SK-N-SH (cell line): ENCODE measurements around the gene CELSR1. TPM values are rescaled to one million over a fixed set of nuclear protein-coding genes. Genes with fewer than 3 reads are reported as not detected.
A peak's percentile ranks its signal among the peaks of the same experiment; 100 is the strongest.

Experiments used
- CTCF ChIA-PET: fragments of 300-600, 350-600 bp; formaldehyde crosslinking; extraction: SDS; loops from one replicate; lab custom pipeline; 2021; lab: Yijun Ruan, JAX
- POLR2A ChIA-PET: fragments of 350-600 bp; sonication (Branson Sonifier 250); formaldehyde crosslinking; extraction: SDS; loops from one replicate; lab custom pipeline; 2020; ENCODE audit warnings: antibody characterized with exemption, inconsistent platforms; lab: Yijun Ruan, JAX
- DNase-seq: peaks from one replicate; pipeline ENCODE4 v3.0.0; 2012
- H2AFZ ChIP-seq: fragments of 200-600 bp; sonication (generic); 2 replicates; pipeline ENCODE4 v1.8.1; 2016; ENCODE audit warnings: antibody characterized with exemption, mild to moderate bottlenecking, low read depth
- H3F3A ChIP-seq: fragments of 200-600 bp; sonication (generic); replicated peaks from 2 replicates; pipeline ENCODE3; 2016; ENCODE audit warnings: antibody characterized with exemption, mild to moderate bottlenecking; ENCODE audit not compliant: insufficient read depth
- H3K27ac ChIP-seq, 2 experiments: fragments of 200-500 bp in 1 of 2; fragments of 200-600 bp in 1 of 2; sonication (Bioruptor generic) in 1 of 2; sonication (generic), shearing (Covaris generic) in 1 of 2; 2 replicates each; pipeline versions ENCODE4 v1.5.1 to v1.6.1; 2014 to 2016; ENCODE audit warnings: low read depth in 2 of 2, inconsistent platforms in 1 of 2, low read length in 1 of 2, mild to moderate bottlenecking in 1 of 2, mixed read lengths in 1 of 2
- H3K27me3 ChIP-seq: fragments of 200-600 bp; sonication (generic), shearing (Covaris generic); 2 replicates; pipeline ENCODE4 v1.6.1; 2016; ENCODE audit warnings: mixed run types; ENCODE audit not compliant: insufficient read depth
- H3K36me3 ChIP-seq, 2 experiments: fragments of 200-500 bp in 1 of 2; fragments of 200-600 bp in 1 of 2; sonication (Bioruptor generic) in 1 of 2; sonication (generic) in 1 of 2; replicated peaks in 1 of 2; 2 replicates each; pipeline versions ENCODE3 to v1.5.1; 2014 to 2016; ENCODE audit warnings: low read length in 1 of 2, mild to moderate bottlenecking in 1 of 2; ENCODE audit not compliant: insufficient read depth in 2 of 2, control insufficient read depth in 1 of 2
- H3K4me1 ChIP-seq, 2 experiments: fragments of 200-500 bp in 1 of 2; fragments of 200-600 bp in 1 of 2; sonication (Bioruptor generic) in 1 of 2; sonication (generic), shearing (Covaris generic) in 1 of 2; 2 replicates each; pipeline versions ENCODE4 v1.5.1 to v1.6.1; 2014 to 2016; ENCODE audit warnings: low read depth in 1 of 2, low read length in 1 of 2, mixed run types in 1 of 2; ENCODE audit not compliant: insufficient read depth in 2 of 2, control insufficient read depth in 1 of 2
- H3K4me2 ChIP-seq: fragments of 200-600 bp; sonication (generic), shearing (Covaris generic); 2 replicates; pipeline ENCODE4 v1.6.1; 2017; ENCODE audit warnings: mixed run types
- H3K4me3 ChIP-seq, 2 experiments: fragments of 200-500 bp in 1 of 2; fragments of 200-600 bp in 1 of 2; sonication (Bioruptor generic) in 1 of 2; sonication (generic), shearing (Covaris generic) in 1 of 2; 2 replicates each; pipeline versions ENCODE4 v1.5.1 to v1.8.1; 2014 to 2016; ENCODE audit warnings: low read depth in 2 of 2, inconsistent platforms in 1 of 2, low read length in 1 of 2, mild to moderate bottlenecking in 1 of 2, mixed read lengths in 1 of 2, moderate library complexity in 1 of 2
- H3K79me2 ChIP-seq: fragments of 200-600 bp; sonication (generic); 2 replicates; pipeline ENCODE4 v1.8.1; 2017; ENCODE audit warnings: mild to moderate bottlenecking; ENCODE audit not compliant: insufficient read depth
- H3K9ac ChIP-seq: fragments of 200-600 bp; sonication (generic); 2 replicates; pipeline ENCODE4 v1.6.1; 2017; ENCODE audit warnings: mixed run types
- H3K9me2 ChIP-seq: fragments of 200-600 bp; sonication (generic); 2 replicates; pipeline ENCODE4 v1.6.1; 2017; ENCODE audit warnings: mixed run types
- H3K9me3 ChIP-seq: fragments of 200-600 bp; sonication (generic); 2 replicates; pipeline ENCODE4 v1.6.1; 2017; ENCODE audit warnings: mixed run types, mild to moderate bottlenecking, moderate library complexity
- H4K20me1 ChIP-seq: fragments of 200-600 bp; sonication (generic); 2 replicates; pipeline ENCODE4 v1.6.1; 2017; ENCODE audit warnings: mild to moderate bottlenecking, mixed run types; ENCODE audit not compliant: insufficient read depth
- CTCF ChIP-seq: fragments of 200-600 bp; sonication (generic); IDR thresholded peaks from 2 replicates; pipeline ENCODE4 v1.6.1; 2017; ENCODE audit warnings: antibody characterized with exemption, mild to moderate bottlenecking, moderate library complexity
- ELF1 ChIP-seq: IDR thresholded peaks from 2 replicates; pipeline ENCODE4 v1.4.0; 2012
- EP300 ChIP-seq, 2 experiments: IDR thresholded peaks; 2 replicates each; pipeline versions ENCODE4 v1.4.0 to v1.6.1; 2012; ENCODE audit warnings: borderline replicate concordance in 1 of 2, low read depth in 1 of 2, low read length in 1 of 2
- EZH2phosphoT487 ChIP-seq: fragments of 200-600 bp; sonication (generic); IDR thresholded peaks from 2 replicates; pipeline ENCODE4 v1.6.1; 2017; ENCODE audit warnings: low read depth, mixed run types, mild to moderate bottlenecking, antibody characterized with exemption, moderate library complexity, borderline replicate concordance
- FOXJ3 ChIP-seq: sonication (generic); formaldehyde crosslinking; IDR thresholded peaks from 2 replicates; pipeline ENCODE4 v1.5.1; 2020; ENCODE audit warnings: mild to moderate bottlenecking, missing genetic modification reagents
- FOXM1 ChIP-seq: IDR thresholded peaks from 2 replicates; pipeline ENCODE4 v1.4.0; 2012; ENCODE audit warnings: low read depth, mild to moderate bottlenecking
- GABPA ChIP-seq: IDR thresholded peaks from 2 replicates; pipeline ENCODE4 v1.4.0; 2012; ENCODE audit warnings: low read depth, mild to moderate bottlenecking
- GATA2 ChIP-seq: sonication (generic); formaldehyde crosslinking; IDR thresholded peaks from 2 replicates; pipeline ENCODE4 v1.5.0; 2020; ENCODE audit warnings: mild to moderate bottlenecking, missing genetic modification reagents
- IRF3 ChIP-seq: fragments of 150-350 bp; IDR thresholded peaks from 2 replicates; pipeline ENCODE4 v1.6.1; 2016; ENCODE audit warnings: mild to moderate bottlenecking, low read depth, low read length
- JUND ChIP-seq: IDR thresholded peaks from 2 replicates; pipeline ENCODE4 v1.4.0; 2012
- MAX ChIP-seq: IDR thresholded peaks from 2 replicates; pipeline ENCODE4 v1.4.0; 2012; ENCODE audit warnings: low read depth
- MEF2A ChIP-seq: IDR thresholded peaks from 2 replicates; pipeline ENCODE4 v1.4.0; 2012; ENCODE audit warnings: low read depth, borderline replicate concordance
- MXI1 ChIP-seq: IDR thresholded peaks from 2 replicates; pipeline ENCODE4 v1.6.1; 2012; ENCODE audit warnings: mild to moderate bottlenecking, low read depth, low read length, improper control_type of control experiment
- NFIC ChIP-seq: IDR thresholded peaks from 2 replicates; pipeline ENCODE4 v1.4.0; 2012; ENCODE audit warnings: borderline replicate concordance
- POLR2AphosphoS5 ChIP-seq: IDR thresholded peaks from 2 replicates; pipeline ENCODE4 v1.6.1; 2012; ENCODE audit warnings: low read depth, low read length
- RCOR1 ChIP-seq: fragments of 150-350 bp; IDR thresholded peaks from 2 replicates; pipeline ENCODE4 v1.6.1; 2017; ENCODE audit warnings: antibody characterized with exemption, low read length
- REST ChIP-seq: IDR thresholded peaks from 2 replicates; pipeline ENCODE4 v1.6.1; 2012; ENCODE audit warnings: mild to moderate bottlenecking, low read depth, low read length, moderate library complexity
- RFX5 ChIP-seq: IDR thresholded peaks from 2 replicates; pipeline ENCODE4 v1.6.1; 2012; ENCODE audit warnings: mild to moderate bottlenecking, improper control_type of control experiment, low read length
- RXRA ChIP-seq: IDR thresholded peaks from 2 replicates; pipeline ENCODE4 v1.4.0; 2012; ENCODE audit warnings: low read depth, mild to moderate bottlenecking, borderline replicate concordance
- SIN3A ChIP-seq: IDR thresholded peaks from 2 replicates; pipeline ENCODE4 v1.6.1; 2012; ENCODE audit warnings: low read depth, mild to moderate bottlenecking, low read length, moderate library complexity, borderline replicate concordance
- SMC3 ChIP-seq: IDR thresholded peaks from 2 replicates; pipeline ENCODE4 v1.6.1; 2012; ENCODE audit warnings: low read depth, low read length, improper control_type of control experiment
- TCF12 ChIP-seq: IDR thresholded peaks from 2 replicates; pipeline ENCODE4 v1.4.0; 2012
- TEAD4 ChIP-seq: IDR thresholded peaks from 2 replicates; pipeline ENCODE4 v1.4.0; 2012; ENCODE audit warnings: mild to moderate bottlenecking, borderline replicate concordance; ENCODE audit not compliant: insufficient read depth
- USF1 ChIP-seq: IDR thresholded peaks from 2 replicates; pipeline ENCODE4 v1.4.0; 2012; ENCODE audit warnings: low read depth, borderline replicate concordance
- WGBS: methylation state at CpG from one replicate; pipeline ENCODE4 v1.1.6; 2017; ENCODE audit warnings: low lambda C conversion rate; 5-methylcytosine and 5-hydroxymethylcytosine counted together
- polyA plus RNA-seq, 3 experiments: library from polyadenylated mRNA; depleted of rRNA; stranded (reverse); fragments of >200 nt; gene quantifications; 2 replicates each; pipeline ENCODE4 v1.2.3, GENCODE V29; 2012
- TF ChIP-seq, protein P1 (sequence below): fragments of 150-350 bp; IDR thresholded peaks from 2 replicates; pipeline ENCODE4 v1.6.1; 2017; ENCODE audit warnings: antibody characterized with exemption, low read length, low read depth, borderline replicate concordance

Gene CELSR1
- polyA plus RNA-seq, 1 of the 3 experiments (the other 2 are of a cell fraction): 5.0 TPM

GRCh38 chr22:46547179-46547882 lies 9.9 kb upstream of the CELSR1 start:
- H3K79me2 ChIP-seq: no peaks in the 10 kb centered on the region
- peak overlapping the region; percentile 76 to 79 for H3K27ac ChIP-seq
- H3K9ac ChIP-seq: peak overlapping the region; percentile 51; the same call in 1 of the 2 replicates
- H3K4me2 ChIP-seq: peak overlapping the region; percentile 67
- peak overlapping the region; percentile 76 for H2AFZ ChIP-seq
- H3F3A ChIP-seq: peaks cover 25% of the 10 kb centered on the region
- no peak for DNase-seq
- no peaks in the 10 kb centered on the region for H3K27me3 ChIP-seq
- POLR2A ChIA-PET: no interaction called here
- 49% methylated on average over 14 of the region's 21 CpGs for WGBS
- no peaks in the 10 kb centered on the region for H3K9me3 ChIP-seq
- peaks cover 18 to 28% of the 10 kb centered on the region in 2 experiments; a peak in 3 of 4 replicates for H3K4me1 ChIP-seq
- H3K36me3 ChIP-seq: no peaks in the 10 kb centered on the region
- CTCF ChIA-PET: interaction anchor here (1.2 to 2.5 kb wide), 3 partner anchors 8 to 180 kb away, joined by 9 to 12 read pairs (median 10); no protein-coding TSS in a partner anchor
- H4K20me1 ChIP-seq: no peaks in the 10 kb centered on the region
- H3K9me2 ChIP-seq: no peaks in the 10 kb centered on the region
- no peak overlapping the region for H3K4me3 ChIP-seq
- no peak for TF ChIP-seq ELF1
- no peak for TF ChIP-seq RFX5
- peak; percentile 48; the same call in 1 of the 2 replicates for TF ChIP-seq TCF12
- no peak for TF ChIP-seq TEAD4
- peak; percentile 41; the same call in 1 of the 2 replicates for TF ChIP-seq MEF2A
- TF ChIP-seq EP300 (IDR thresholded peaks at IDR 0.05; ENCODE audit: borderline replicate concordance in 1 of 2, low read depth in 1 of 2, low read length in 1 of 2): peak in 1 of 2 experiments; percentile 34; a peak in 1 of 4 replicates
- no peak for TF ChIP-seq GATA2 (CRISPR knock-in tag)
- TF ChIP-seq MXI1: no peak
- TF ChIP-seq RXRA: no peak; the same call in 1 of the 2 replicates
- peak; percentile 35; the same call in 1 of the 2 replicates for TF ChIP-seq JUND
- TF ChIP-seq USF1: no peak
- no peak for TF ChIP-seq SIN3A
- no peak for TF ChIP-seq REST
- no peak for TF ChIP-seq FOXM1
- TF ChIP-seq FOXJ3 (CRISPR knock-in tag): no peak
- no peak; the same call in 1 of the 2 replicates for TF ChIP-seq GABPA
- TF ChIP-seq, protein P1, sequence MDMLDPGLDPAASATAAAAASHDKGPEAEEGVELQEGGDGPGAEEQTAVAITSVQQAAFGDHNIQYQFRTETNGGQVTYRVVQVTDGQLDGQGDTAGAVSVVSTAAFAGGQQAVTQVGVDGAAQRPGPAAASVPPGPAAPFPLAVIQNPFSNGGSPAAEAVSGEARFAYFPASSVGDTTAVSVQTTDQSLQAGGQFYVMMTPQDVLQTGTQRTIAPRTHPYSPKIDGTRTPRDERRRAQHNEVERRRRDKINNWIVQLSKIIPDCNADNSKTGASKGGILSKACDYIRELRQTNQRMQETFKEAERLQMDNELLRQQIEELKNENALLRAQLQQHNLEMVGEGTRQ: no peak
- no peak for TF ChIP-seq CTCF
- no peak for TF ChIP-seq EZH2phosphoT487
- no peak for TF ChIP-seq POLR2AphosphoS5
- no peak for TF ChIP-seq RCOR1
- TF ChIP-seq IRF3: no peak
- no peak for TF ChIP-seq SMC3
- TF ChIP-seq NFIC: 0 out of 2 replicates have a peak, but pooled peaks have one; percentile 3
- peak; percentile 82 for TF ChIP-seq MAX
